ENCODE data around the gene DENND5A.

DNA sequence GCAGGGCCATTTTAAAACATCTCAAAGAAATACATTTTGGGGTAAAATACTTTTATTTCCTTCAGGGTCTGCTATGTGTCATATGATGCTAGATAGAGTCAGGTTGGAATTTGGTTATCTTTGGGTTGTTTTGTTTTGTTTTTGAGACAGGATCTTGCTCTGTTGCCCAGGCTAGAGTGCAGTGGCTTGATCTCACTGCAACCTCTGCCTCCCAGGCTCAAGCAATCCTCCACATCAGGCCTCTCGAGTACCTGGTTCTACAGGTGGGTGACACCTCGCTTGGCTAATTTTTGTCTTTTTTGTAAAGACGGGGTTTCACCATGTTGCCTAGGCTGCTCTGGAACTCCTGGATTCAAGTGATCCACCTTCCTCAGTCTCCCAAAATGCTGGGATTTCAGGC, 17.3 kb downstream of the DENND5A start:
- TF ChIP-seq, protein P1, sequence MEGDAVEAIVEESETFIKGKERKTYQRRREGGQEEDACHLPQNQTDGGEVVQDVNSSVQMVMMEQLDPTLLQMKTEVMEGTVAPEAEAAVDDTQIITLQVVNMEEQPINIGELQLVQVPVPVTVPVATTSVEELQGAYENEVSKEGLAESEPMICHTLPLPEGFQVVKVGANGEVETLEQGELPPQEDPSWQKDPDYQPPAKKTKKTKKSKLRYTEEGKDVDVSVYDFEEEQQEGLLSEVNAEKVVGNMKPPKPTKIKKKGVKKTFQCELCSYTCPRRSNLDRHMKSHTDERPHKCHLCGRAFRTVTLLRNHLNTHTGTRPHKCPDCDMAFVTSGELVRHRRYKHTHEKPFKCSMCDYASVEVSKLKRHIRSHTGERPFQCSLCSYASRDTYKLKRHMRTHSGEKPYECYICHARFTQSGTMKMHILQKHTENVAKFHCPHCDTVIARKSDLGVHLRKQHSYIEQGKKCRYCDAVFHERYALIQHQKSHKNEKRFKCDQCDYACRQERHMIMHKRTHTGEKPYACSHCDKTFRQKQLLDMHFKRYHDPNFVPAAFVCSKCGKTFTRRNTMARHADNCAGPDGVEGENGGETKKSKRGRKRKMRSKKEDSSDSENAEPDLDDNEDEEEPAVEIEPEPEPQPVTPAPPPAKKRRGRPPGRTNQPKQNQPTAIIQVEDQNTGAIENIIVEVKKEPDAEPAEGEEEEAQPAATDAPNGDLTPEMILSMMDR (IDR thresholded peaks at IDR 0.05; ENCODE audit: insufficient read depth, low read depth, low read length) = no peak
- TF ChIP-seq EZH2 (IDR thresholded peaks at IDR 0.05; ENCODE audit: insufficient read depth, low read length) = no peak
